Right lobe of liver (tissue), 6 donors: ENCODE results near the gene ABHD16A. TPM values are rescaled to one million over a fixed set of nuclear protein-coding genes. Genes with fewer than 3 reads are reported as not detected.

ENCODE experiments used
- ATAC-seq, 4 donors: fragments of 200-7000 bp; cut with Tn5 transposase; one replicate each; pipeline ENCODE4 v1.9.1; 2020; ENCODE audit warnings: mild to moderate bottlenecking in 4 of 4, moderate library complexity in 4 of 4
- DNase-seq, 3 donors: peaks; one replicate each; pipeline ENCODE4 v3.0.0-alpha.2; 2020
- H3K27ac ChIP-seq, 3 donors: fragments of 200-600 bp; one replicate each; pipeline ENCODE4 v1.8.0; 2022
- H3K27me3 ChIP-seq, 2 donors: fragments of 200-600 bp; one replicate each; pipeline ENCODE4 v1.8.0; 2022
- H3K36me3 ChIP-seq, 4 donors: fragments of 200-600 bp; sonication (generic) in 1 of 4; one replicate each; pipeline versions ENCODE4 v1.5.1 to v1.8.0; 2017 to 2022; ENCODE audit warnings: control low read depth in 1 of 4
- H3K4me1 ChIP-seq, 4 donors: fragments of 200-600 bp; sonication (generic) in 1 of 4; one replicate each; pipeline versions ENCODE4 v1.5.1 to v1.8.0; 2017 to 2022; ENCODE audit warnings: control low read depth in 1 of 4
- H3K4me3 ChIP-seq, 3 donors: fragments of 200-600 bp; one replicate each; pipeline ENCODE4 v1.8.0; 2022
- H3K9me3 ChIP-seq, 4 donors: fragments of 200-600 bp; sonication (generic) in 1 of 4; one replicate each; pipeline versions ENCODE4 v1.5.1 to v1.8.0; 2017 to 2022; ENCODE audit warnings: control low read depth in 1 of 4
- CTCF ChIP-seq, 4 donors: fragments of 200-600 bp in 3 of 4; fragments of 450-650 bp in 1 of 4; IDR thresholded peaks; one replicate each; pipeline versions ENCODE4 v1.5.1 to v1.8.0; 2016 to 2022; ENCODE audit warnings: antibody characterized with exemption in 4 of 4, mild to moderate bottlenecking in 2 of 4
- POLR2A ChIP-seq: fragments of 450-650 bp; IDR thresholded peaks from one replicate; pipeline ENCODE4 v1.6.1; 2017; ENCODE audit warnings: antibody characterized with exemption, mild to moderate bottlenecking
- whole genome bisulfite sequencing: methylation state at CpG from one replicate; pipeline ENCODE4 v1.1.6; 2018; ENCODE audit warnings: low coverage, low lambda C conversion rate; ENCODE audit not compliant: insufficient coverage; ENCODE audit errors: missing lambda C conversion rate; 5-methylcytosine and 5-hydroxymethylcytosine counted together
- intact Hi-C, 2 donors: fragments of 100-400 bp; cut with DNase I; formaldehyde crosslinking; loops; one replicate each; pipeline versions ENCODE4 v1.11.2 to v1.14.1; 2022
- total RNA-seq, 6 experiments: library from RNA; depleted of rRNA in 2 of 6; stranded (reverse); fragments of >200 nt in 2 of 6; fragmentation: NEBNext Ultra II Directional in 3 of 6; extraction: Animal tissue kit (Norgen Biotek cat#: 25700) in 3 of 6; gene quantifications; one replicate each; pipeline versions ENCODE4 v1.1.0 to v1.2.4, GENCODE V29; 2016 to 2023
- donor health status: DM: no; HTN: yes; CAD: no.
- donor health status: DM: no; HTN: no; CAD: no.
- donor health status: DM: no; HTN: no; CAD: no.
- donor health status: DM: no; HTN: yes; CAD: no.
- donor health status: DM: no; HTN: yes; CAD: no.

ABHD16A gene
- total RNA-seq, 6 experiments from 2014 or later, result 29.7 to 34.8 (median 31.2) TPM

- peak overlapping the region; percentile 95 to 98 (median 97) for H3K27ac ChIP-seq
- no peaks in the 10 kb centered on the region for H3K27me3 ChIP-seq
- ATAC-seq (peak in 2 of 4 donors; percentile 15 to 24), DNase-seq (peak; percentile 58 to 76 (median 69))
- WGBS, result 2% methylated on average over 3 of the region's 7 CpGs
- TF ChIP-seq POLR2A (no peak), CTCF (IDR thresholded peaks at IDR 0.05) (no peak)
- no peaks in the 10 kb centered on the region for H3K9me3 ChIP-seq
- H3K4me1 ChIP-seq, result peaks cover 0 to 21% (median 11%) of the 10 kb centered on the region in 4 donors
- intact Hi-C loops, result no loop called here
- H3K36me3 ChIP-seq, result peaks cover 0 to 21% (median 2%) of the 10 kb centered on the region in 4 donors
- H3K4me3 ChIP-seq, result peak overlapping the region; percentile 71 to 80 (median 77)
Observed at GRCh38 chr6:31701666-31702404, 1.3 kb downstream of the ABHD16A start.

- Histone ChIP-seq H3K9me3 (no peaks in the 10 kb centered on the region), H3K4me3 (no peak overlapping the region)
Observed at GRCh38 chr6:31700740-31701401, 2.3 kb downstream of the ABHD16A start.

GRCh38 chr6:31697555-31697954, 5.6 kb downstream of the ABHD16A start:
- TF ChIP-seq CTCF (IDR thresholded peaks at IDR 0.05) (no peak), POLR2A (no peak)
- H3K36me3 ChIP-seq, result peaks cover 0 to 61% (median 6%) of the 10 kb centered on the region in 4 donors
- 67% methylated on average over 3 of the region's 3 CpGs for WGBS
- no peak overlapping the region for H3K27ac ChIP-seq
- no peaks in the 10 kb centered on the region for H3K27me3 ChIP-seq
- H3K9me3 ChIP-seq, result no peaks in the 10 kb centered on the region
- no peak overlapping the region for H3K4me3 ChIP-seq
- DNase-seq (no peak), ATAC-seq (no peak)
- peaks cover 0 to 18% (median 11%) of the 10 kb centered on the region in 4 donors for H3K4me1 ChIP-seq
- intact Hi-C loops, result no loop called here

More at GRCh38 chr6:31700740-31701401, 2.3 kb downstream of the ABHD16A start:
- WGBS, result 47% methylated on average over 4 of the region's 5 CpGs
- H3K27ac ChIP-seq, result no peak overlapping the region
- intact Hi-C loops, result no loop called here
- no peak for TF ChIP-seq POLR2A
- TF ChIP-seq CTCF (IDR thresholded peaks at IDR 0.05), result no peak
- ATAC-seq, result no peak
- no peaks in the 10 kb centered on the region for H3K27me3 ChIP-seq
- DNase-seq, result no peak
- peaks cover 0 to 21% (median 11%) of the 10 kb centered on the region in 4 donors for H3K4me1 ChIP-seq
- H3K36me3 ChIP-seq, result peaks cover 0 to 29% (median 2%) of the 10 kb centered on the region in 4 donors

- TF ChIP-seq POLR2A (no peak), CTCF (IDR thresholded peaks at IDR 0.05) (no peak)
- DNase-seq, result no peak
- Histone ChIP-seq H3K9me3 (no peaks in the 10 kb centered on the region), H3K27me3 (no peaks in the 10 kb centered on the region), H3K36me3 (peaks cover 0 to 75% (median 20%) of the 10 kb centered on the region in 4 donors), H3K4me3 (no peak overlapping the region), H3K27ac (no peak overlapping the region), H3K4me1 (no peaks in the 10 kb centered on the region)
- intact Hi-C loops, result no loop called here
- no peak for ATAC-seq
- 90% methylated on average over 3 of the region's 6 CpGs for WGBS
Observed at GRCh38 chr6:31693535-31693934, 9.6 kb downstream of the ABHD16A start.
